ENCODE results near the gene ZNF385D.

The ZNF385D gene

GRCh38 chr3:21620511-21621155, 130.4 kb downstream of the ZNF385D start:
- TF ChIP-seq CTCF (IDR thresholded peaks at IDR 0.05; ENCODE audit: low read depth, low read length): no peak
- in situ Hi-C loops (cut with HindIII; ENCODE audit: low sequenced_read_pairs): no loop called here
- H3K4me3 ChIP-seq (ENCODE audit: low read depth, low read length): no peak overlapping the region
- no peak for DNase-seq (ENCODE audit: low read depth, low spot score)

GRCh38 chr3:21618695-21619094, 132.3 kb downstream of the ZNF385D start:
- DNase-seq (ENCODE audit: low read depth, low spot score): no peak
- in situ Hi-C loops (cut with HindIII; ENCODE audit: low sequenced_read_pairs): no loop called here
- H3K4me3 ChIP-seq (ENCODE audit: low read depth, low read length): no peak overlapping the region
- no peak for TF ChIP-seq CTCF (IDR thresholded peaks at IDR 0.05; ENCODE audit: low read depth, low read length)

DNA sequence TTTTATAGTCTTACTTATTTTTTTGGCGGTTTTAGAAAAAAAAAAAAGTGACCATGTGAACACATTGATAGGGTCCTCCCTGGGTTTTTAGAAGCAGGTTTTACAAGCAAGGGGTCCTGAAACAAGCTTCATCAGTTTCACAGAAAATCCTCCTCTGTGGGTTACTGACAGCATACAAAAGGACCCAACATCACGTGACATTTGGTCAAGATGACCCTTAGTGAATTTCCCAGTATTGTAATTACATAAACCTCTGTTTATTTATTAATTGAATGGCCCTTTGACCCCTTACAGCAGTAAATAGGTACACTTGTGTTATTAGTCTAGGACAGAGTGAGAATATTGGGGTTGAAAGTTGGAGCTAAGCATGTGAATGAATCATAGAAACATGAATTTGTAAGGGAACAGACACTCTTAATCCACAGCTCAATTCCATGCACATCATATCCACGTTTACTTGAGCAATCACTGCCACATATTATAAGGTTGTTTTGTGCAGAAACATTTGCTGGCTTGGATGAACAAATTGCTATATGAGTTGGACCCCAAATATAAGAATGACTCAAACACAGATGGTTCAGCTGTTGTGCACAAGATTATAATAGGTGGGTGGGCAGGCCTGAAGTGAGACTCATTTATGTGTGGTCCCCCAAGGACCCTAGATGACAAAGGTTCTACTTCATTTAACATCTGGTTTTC, 137.5 kb downstream of the ZNF385D start:
- H3K4me3 ChIP-seq (ENCODE audit: low read depth, low read length): no peak overlapping the region
- no peak for TF ChIP-seq CTCF (IDR thresholded peaks at IDR 0.05; ENCODE audit: low read depth, low read length)
- in situ Hi-C loops (cut with HindIII; ENCODE audit: low sequenced_read_pairs): no loop called here
- DNase-seq (ENCODE audit: low read depth, low spot score): no peak

DNA sequence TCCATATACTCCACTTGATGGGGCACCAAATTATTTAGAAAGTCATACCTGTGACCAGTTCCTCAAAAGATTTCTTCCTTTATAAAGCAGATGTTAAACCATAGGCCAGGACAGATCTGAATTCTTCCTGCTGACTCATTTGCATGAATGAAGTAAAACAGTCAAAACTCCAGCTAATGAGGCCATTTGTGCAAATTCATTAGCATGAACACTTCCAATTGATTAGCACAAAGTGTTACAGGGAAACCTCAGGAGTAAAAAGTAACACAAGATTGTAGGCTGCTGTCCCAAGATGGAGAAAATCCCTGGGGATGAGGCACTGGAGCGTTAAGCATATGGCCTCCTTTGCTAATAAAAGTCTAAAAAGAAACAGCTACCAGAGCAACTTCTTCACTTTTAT, 149.8 kb downstream of the ZNF385D start:
- in situ Hi-C loops (cut with HindIII; ENCODE audit: low sequenced_read_pairs): no loop called here
- H3K4me3 ChIP-seq (ENCODE audit: low read depth, low read length): no peak overlapping the region
- no peak for DNase-seq (ENCODE audit: low read depth, low spot score)
- TF ChIP-seq CTCF (IDR thresholded peaks at IDR 0.05; ENCODE audit: low read depth, low read length): no peak

- in situ Hi-C loops (cut with HindIII; ENCODE audit: low sequenced_read_pairs): no loop called here
- H3K4me3 ChIP-seq (ENCODE audit: low read depth, low read length): no peak overlapping the region
- TF ChIP-seq CTCF (IDR thresholded peaks at IDR 0.05; ENCODE audit: low read depth, low read length): no peak
- no peak for DNase-seq (ENCODE audit: low read depth, low spot score)
Observed at GRCh38 chr3:21599890-21600289, 151.1 kb downstream of the ZNF385D start.

GRCh38 chr3:21592828-21593227, 158.2 kb downstream of the ZNF385D start:
- in situ Hi-C loops (cut with HindIII; ENCODE audit: low sequenced_read_pairs): no loop called here
- no peak for DNase-seq (ENCODE audit: low read depth, low spot score)
- no peak overlapping the region for H3K4me3 ChIP-seq (ENCODE audit: low read depth, low read length)

More at GRCh38 chr3:21592828-21593227, 158.2 kb downstream of the ZNF385D start:
- TF ChIP-seq CTCF (IDR thresholded peaks at IDR 0.05; ENCODE audit: low read depth, low read length): no peak
